GM18909 (cell line): Measurements from ENCODE around the gene BET1L.
A peak's percentile ranks its signal among the peaks of the same experiment; 100 is the strongest.
"Not testable (repeated sequence)": the region's sequence is repeated elsewhere in the genome, so short reads cannot be mapped to it uniquely, and the experiment has no call there.

Experiments
- ATAC-seq: cut with Tn5 transposase; IDR thresholded peaks from one replicate; pipeline ENCODE4 v1.9.1; 2021; ENCODE audit warnings: mild to moderate bottlenecking; ENCODE audit not compliant: unreplicated experiment, poor library complexity

Gene BET1L, protein sequence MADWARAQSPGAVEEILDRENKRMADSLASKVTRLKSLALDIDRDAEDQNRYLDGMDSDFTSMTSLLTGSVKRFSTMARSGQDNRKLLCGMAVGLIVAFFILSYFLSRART

DNA sequence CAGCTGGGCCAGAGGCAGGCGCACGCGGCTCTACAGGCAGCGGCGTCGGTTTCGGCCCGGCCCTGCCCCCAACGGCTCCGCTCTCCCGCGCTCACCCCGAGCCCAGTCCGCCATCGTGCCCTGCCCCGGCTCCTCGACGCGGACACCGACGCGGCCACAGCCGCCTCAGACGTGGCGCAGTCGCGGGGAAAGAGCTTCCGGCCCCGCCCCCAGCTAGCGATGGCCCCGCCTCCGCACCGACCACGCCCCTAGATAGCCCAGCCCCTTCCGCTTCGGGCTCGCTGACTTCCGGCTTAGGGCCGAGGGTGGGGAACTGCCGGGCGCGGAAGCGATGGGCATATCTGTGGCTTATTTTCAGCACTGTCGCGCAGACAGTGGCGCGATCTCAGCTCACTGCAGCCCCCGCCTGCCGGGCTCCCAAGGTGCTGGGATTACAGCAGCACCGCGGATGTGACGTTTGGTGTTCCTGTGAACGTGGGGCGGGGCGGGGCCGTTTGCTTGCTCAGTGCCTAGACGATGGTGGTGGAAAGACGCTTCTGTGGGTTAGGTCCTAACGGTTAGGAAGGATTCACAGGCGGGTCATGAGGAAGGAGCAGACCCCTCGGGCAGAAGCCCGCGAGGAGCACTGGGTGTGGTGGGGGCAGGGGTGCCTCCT, at the start of gene BET1L, which contains the start of gene RIC8A:
Gene BET1L, minus strand, starts transcription at position 192 of the 655 bp plus-strand sequence. Its CDS starts 78 bp downstream, at position 114.
Gene RIC8A, plus strand, starts transcription at position 501 of the 655 bp plus-strand sequence. CDS start 1,147 bp downstream, outside the sequence.
- peak; percentile 78 for ATAC-seq

DNA sequence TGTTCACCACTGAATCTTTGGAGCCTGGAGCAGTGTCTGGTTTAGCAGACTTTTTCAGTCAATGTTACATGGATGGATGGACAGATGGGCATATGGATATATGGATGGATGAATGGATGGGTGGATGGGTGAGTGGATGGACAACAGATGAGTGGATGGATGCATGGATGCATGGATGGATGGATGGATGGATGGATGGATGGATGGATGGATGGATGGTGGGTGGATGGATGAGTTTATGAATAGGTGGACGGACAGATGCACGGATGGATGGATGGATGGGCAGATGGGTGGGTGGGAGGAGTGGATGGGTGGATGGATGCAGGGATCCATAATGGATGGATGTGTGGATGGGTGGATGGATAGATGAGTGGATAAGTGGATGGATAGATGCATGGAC, 48.6 kb upstream of the BET1L start:
- no peak for ATAC-seq

DNA sequence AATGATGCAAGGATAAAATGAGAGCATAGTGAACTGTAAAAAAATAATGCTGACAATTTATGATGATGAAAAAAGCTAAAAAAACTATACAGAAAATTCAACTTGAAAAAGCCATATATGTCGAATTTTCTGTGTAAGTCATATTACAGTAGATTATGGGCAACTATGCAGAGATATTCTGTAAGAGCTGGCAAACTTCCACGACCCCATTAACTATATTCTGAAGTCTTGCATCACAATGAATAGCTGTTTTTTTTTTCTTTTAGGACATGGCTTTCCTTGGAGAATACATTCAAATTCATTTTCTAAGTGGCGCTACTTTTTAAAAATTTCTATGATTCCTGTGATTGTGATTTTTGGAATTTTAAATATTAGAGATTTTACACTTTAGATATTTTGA, 48.0 kb upstream of the BET1L start:
- no peak for ATAC-seq

DNA sequence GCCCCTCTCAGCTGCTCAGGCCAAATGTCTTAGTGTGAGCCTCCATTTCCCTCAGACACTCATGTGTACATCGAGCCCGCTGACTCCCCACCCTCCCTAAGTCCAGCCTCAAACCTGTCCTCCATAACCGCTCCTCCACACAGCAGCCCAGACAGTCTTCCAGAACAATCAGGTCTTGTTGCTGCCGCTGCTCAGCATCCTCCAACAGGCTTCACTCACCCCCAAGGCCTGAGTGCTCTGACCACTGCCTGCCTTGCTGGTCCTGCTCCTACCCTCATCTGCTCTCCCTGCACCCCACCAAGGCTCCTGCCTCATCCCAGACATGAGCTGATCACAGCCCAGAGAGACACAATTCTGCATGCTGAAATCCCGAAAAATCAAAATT, 46.7 kb upstream of the BET1L start:
- no peak for ATAC-seq

DNA sequence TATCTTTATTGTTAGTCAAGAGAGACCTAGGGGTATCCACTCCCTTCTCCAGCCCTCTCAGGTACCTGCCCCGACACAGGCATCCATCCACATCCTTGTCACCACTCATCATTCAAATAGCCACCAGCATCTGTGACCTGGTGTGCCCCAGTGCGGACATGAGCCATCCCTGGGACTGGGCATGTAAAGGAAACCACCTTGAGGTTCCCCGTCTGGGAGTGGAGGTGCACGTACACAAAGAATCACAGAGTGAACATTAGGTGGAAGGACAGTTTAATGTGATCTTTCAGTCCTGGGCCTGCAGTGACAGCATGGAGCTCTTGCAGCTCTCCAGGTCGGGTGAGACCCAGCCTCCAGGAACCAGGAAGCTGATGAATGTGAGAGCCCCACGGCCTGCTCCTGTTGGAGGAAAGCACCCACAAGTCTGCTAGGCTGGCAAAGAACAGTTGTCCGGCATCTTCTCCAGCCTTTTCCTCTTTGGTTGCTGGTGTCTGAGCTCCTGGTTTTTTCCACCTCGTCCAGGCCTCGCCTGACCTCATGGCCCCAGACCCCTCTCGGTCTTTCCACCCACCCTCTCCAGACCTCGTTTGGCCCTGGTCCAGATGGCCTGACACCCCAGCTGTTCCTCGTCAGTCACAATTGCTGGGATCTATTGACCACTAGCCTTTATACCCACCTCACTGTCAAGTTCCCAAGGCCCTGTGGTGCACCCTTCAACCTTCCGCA, 46.1 kb upstream of the BET1L start:
- no peak for ATAC-seq

DNA sequence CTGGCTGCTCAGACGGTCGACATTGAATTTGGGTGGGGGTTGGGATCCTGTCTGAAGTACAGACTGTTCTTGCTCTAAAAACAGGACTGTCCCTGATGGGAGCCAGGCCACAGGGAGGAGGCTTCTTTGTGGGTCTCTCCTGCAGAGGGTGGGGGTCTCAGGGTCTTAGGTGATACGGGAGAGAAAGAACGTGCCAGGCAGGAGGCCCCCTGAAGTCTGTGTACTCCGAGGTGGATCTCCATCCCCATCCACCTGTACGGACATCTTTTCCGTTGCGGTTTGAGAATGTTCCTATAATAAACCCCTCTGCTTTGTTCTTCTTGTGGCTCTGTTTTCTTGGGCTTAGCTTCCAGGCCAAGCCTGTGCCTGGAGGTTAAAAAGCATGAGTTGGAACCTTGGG, 45.5 kb upstream of the BET1L start:
- ATAC-seq: no peak

DNA sequence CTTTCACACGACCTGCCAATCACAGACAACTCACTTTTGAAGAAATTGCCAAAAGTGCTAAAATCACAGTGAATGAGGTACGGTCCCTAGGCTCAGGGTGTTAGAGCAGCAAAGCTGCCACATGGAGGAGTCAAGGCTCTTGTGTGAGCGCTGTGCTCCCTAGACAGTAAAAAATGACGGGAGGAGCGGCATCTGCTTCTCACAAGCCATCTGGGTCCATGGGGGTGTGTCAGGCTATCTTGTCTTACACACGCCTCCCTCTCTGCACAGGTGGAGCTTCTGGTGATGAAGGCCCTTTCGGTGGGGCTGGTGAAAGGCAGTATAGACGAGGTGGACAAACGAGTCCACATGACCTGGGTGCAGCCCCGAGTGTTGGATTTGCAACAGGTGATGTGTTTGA, 44.4 kb upstream of the BET1L start:
- ATAC-seq: no peak

DNA sequence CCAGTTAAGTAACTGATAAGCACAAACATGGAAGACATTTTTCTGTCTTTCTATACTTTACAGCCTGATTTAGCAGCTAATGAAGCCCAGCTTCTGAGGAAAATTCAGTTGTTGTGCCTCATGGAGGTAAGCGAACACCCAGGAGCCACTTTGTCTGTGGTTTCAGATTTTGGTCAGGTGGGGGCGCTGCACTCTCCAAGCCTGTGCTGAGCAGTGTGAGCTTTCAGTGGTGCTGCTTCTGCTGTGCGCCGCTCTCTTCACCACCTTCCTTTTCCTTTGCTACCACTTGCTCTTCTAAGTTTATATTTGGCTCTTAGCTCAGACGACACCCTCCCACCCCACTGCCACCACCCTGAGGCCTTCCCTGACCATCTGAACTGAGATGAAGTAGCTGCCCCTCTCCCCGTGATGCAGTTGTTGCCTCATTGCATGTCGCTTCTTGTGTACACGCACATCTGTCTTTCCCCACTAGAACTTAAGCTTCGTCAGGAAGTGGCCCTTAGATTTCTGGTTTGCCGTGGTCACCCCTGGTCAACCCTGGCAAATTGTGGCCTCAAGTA, 43.6 kb upstream of the BET1L start:
- no peak for ATAC-seq

DNA sequence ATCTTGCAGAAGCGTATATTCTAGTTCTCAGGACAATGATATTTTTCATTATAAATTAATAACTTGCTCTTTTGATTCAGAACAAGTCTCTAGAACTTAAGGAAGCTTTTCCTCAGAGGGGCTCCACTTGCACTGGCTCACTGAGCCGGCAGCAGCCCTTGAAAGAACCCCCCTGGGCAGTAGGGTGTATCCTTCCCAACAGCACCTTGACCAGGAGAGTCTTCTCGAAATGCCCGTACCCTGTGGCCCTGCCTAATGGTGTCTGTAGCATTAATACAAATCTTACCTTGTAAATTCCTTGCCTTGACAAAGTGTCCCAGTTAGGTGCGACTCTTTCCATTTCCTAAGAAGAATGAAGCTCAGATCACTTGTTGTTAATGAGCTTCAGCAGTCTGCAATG, 43.1 kb upstream of the BET1L start:
- no peak for ATAC-seq

DNA sequence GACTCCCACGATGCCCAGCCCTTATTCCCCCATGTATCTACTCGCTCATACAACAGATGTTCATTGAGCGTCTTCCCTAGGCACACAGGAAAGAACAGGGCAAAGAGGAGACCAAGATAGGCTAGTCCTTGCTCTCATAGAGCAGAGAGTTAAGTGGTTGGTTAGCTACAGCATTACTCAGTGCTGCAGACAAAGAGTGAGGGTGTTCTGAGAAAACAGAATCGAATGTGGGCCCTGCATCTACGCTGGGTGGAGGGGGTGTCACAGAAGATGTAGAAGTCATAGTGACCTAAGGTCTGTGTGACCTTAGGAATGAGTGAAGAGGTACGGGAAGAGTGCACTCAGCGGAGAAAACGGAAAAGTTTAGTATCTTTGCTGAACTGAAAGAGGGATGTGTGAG, 41.9 kb upstream of the BET1L start:
- no peak for ATAC-seq

DNA sequence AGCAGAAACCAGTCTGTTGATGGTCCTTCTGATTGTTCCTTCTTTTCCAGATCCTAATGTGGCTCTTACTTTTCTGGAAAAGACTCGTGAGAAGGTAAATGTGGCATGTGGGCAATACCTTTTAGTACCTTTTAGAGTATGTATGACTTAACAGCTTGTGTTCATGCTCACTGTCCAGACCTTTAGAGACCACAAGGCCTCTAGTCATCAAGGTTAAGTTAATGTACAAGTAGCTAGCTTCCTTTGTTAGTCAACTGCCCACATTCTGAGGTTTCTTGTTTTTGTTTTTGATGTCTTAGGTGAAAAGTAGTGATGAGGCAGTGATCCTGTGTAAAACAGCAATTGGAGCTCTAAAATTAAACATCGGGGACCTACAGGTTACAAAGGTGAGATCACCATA, 37.2 kb upstream of the BET1L start:
- no peak for ATAC-seq

DNA sequence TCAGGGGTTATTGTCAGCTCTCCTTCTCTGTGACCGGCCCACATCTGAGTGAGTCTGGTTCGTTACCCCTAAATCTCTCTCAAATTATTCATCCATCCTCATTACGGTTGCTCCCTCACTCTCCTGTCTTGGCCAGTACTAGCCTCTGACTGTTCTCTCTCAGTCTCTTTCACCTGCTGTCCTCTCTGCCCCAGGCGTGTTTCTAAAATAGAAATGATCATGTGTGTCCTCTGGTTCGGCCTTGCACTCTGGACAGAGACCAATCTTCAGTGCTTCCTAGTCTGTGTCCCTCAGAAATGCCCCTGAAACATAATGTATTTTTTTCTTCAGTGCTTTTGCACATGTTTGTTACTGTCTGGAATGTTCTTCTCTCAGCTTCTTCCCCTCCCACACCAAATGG, 34.4 kb upstream of the BET1L start:
- no peak for ATAC-seq

DNA sequence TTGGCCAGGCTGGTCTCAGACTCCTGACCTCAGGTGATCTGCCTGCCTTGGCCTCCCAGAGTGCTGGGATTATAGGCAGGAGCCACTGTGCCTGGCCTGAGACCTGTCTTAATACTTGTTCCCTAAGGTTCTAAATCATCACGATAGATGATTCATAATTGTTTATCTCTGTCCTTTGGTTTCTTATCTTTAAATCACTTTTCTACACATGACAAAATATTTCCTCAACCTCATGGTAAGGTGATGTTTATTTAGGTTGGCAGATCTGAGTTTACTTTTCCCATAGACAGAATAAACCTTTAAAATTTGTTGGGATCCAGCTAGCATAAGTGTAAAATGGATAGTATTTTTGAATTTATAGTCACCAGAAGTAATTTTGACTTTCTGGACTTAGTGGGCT, 33.1 kb upstream of the BET1L start:
- no peak for ATAC-seq

DNA sequence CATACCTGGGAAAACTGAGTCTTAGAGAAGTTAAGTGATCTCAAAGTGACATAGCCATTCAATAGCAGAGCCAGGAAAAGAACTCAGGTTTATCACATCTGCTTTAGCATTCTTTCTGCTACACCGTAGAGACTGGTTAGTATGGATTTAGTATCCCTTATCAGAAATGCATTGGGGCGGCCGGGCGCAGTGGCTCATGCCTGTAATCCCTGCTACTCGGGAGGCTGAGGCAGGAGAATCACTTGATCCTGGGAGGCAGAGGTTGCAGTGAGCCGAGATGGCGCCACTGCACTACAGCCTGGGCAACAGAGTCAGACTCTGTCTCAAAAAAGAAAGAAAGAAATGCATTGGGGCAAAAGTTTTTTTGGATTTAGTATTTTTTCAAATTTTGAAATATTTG, 31.1 kb upstream of the BET1L start:
- ATAC-seq: not testable (repeated sequence)

DNA sequence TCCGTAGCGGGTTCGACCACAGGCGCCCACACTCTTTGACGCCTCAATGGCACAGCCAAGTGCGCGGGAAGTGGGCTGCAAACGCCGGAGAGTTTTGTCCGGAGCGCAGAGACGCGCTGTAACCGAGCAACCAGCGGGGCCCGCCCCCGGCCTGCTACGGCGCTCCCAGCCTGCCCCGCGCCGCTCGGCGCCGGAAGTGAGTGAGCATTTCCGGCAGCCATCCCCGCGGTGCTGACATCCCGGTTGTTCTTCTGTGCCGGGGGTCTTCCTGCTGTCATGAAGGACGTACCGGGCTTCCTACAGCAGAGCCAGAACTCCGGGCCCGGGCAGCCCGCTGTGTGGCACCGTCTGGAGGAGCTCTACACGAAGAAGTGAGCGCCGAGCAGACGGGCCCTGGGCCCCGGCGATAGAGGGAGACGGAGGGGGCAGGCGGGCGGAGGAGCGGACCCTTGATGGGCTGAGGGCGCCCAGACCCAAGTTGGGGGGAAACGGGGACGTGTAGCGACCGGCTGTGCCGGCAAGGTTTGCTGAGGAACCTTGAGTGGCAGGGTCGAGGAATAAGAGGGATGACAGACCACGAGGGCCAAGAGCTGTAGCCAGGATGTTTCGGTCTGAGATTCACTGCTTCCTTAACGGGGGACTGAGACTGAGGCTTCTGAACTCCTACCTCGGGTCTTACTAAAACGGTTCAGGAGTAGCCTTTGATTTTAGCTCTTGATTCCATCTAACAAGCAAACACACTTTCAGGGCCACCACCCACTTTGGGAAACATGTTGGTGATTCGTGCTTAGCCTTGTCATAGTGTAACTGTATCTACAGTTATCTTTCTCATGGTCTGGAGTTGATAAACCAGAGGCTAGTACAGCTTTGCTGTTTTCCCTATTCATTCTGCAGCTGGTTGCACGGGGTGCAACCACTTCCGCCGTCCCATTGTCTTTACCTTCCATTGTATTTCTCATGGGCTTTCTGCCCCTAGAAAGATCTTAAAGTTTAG, 29.9 kb upstream of the BET1L start, which contains the start of gene PSMD13:
Gene PSMD13, plus strand, starts transcription at position 203 of the 994 bp plus-strand sequence. Its CDS starts 74 bp downstream, at position 277.
- peak; percentile 87 for ATAC-seq

DNA sequence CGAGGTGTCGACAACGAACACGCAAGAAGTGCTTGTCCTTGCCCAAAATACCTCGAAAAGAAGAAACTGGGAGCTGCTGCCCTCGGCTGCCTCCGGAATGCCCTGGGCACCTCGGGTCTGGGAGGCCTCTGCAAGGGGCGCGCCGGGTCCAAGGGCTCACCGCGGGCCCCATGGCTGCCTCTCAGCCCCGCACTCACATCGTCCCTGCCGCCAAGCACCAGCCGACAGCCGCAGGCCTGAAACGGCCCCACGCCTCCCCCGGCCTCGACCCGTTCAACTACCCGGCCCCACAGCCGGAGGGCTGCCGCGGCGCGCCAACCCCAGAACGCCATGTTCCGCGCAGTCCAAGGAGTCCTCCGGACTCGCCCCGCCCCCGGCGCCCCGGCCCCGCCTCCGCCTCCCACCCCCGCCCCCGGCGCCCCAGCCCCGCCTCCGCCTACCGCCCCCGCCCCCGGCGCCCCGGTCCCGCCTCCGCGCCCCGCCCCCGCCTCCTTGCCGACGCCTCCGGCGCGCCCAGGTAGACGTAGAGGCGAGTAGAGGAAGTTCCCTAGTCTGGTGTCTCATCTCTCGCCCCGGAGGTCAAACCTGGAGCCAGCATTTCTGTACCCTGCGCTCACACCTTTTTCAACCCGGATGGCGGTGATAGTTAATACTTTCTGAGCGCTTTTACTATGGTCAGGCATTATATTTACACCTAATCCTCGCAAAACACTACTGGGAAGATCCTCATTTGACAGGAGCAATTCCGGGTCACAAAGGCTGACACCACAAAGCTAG, 29.0 kb upstream of the BET1L start, which contains the start of gene SIRT3:
Gene SIRT3, minus strand, starts transcription at position 346 of the 777 bp plus-strand sequence. Its CDS starts 14 bp downstream, at position 332.
- ATAC-seq: peak; percentile 78

DNA sequence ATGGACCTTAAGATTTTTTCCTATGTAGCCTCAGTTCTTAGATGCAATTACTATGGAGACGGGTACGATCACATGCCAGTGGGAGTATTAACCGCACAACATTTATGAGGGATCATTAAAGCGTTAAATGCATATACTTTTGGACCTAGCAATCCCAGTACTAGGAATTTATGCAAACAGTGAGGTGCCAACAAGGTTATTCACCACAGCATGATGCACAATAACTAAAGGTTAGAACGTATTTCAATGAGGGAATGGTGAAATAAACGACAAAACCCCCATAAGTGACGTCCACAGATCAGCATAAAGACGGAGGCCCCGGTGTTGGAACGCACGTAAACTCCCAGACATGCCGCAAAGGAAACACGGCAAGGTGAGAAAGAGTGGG, 28.4 kb upstream of the BET1L start:
- ATAC-seq: peak; percentile 22

DNA sequence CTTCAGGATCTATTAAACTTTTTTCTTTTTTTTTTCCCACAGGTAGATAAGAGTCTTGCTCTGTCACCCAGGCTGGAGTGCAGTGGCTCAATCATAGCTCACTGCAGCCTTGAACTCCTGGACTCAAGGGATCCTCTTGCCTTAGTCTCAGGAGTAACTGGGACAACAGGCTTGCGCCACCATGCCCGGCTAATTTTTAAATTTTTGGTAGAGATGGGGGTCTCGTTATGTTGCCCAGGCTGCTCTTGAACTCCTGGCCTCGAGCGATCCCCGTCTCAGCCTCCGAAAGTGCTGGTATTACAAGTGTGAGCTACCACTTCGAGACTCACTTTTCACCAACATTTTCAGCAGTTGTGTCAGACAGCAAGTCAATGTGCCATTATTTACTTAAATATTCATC, 28.0 kb upstream of the BET1L start:
- ATAC-seq: no peak
